Activated naive CD4-positive, alpha-beta T cell (primary cell): Measurements from ENCODE around the gene ENTPD2.
A peak's percentile ranks its signal among the peaks of the same experiment; 100 is the strongest.
"Not testable (repeated sequence)": the region's sequence is repeated elsewhere in the genome, so short reads cannot be mapped to it uniquely, and the experiment has no call there.

Experiments used
- DNase-seq, 4 experiments: peaks; one replicate each; lab custom pipeline; 2025; lab: John Stamatoyannopoulos, UW

The ENTPD2 gene

DNA sequence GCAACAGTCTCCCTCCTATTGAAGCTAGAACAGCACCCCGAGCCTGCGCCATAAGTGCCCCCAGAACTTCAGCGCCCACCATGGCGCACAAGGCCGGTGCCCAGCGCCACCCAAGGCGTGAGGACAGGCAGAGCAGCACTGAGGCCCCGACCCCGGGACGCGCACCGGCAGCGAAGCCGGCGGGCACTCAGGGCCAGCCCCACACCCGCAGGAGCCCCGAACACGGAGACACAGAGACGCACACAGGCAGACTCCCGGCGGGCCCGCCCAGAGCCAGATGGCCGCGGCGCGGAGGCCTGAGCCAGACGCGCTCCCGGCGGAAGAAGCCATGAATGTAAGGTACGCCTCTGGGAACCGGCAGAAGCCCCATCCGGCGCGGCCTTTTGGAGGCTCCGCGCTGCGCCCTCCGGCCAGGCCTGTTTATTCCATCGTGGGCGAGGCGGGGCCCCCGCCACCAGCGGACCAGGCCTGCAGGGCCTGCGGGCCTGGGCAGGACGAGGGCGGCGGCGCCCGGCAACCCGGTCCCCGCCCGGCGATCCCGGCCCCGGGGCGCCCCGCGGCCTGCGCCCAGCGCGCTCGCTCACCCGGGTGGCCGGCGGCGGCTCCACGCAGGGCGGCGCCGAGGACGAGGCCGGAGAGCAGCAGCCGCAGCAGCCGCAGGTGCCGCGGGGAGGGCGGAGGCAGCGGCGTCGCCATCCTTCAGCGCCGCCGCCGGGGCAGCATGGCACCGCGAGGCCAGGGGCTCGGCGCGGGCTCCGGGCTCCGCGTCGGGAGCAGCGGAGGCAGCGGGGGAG lies 8.4 kb downstream of the ENTPD2 start:
- no peak for DNase-seq

DNA sequence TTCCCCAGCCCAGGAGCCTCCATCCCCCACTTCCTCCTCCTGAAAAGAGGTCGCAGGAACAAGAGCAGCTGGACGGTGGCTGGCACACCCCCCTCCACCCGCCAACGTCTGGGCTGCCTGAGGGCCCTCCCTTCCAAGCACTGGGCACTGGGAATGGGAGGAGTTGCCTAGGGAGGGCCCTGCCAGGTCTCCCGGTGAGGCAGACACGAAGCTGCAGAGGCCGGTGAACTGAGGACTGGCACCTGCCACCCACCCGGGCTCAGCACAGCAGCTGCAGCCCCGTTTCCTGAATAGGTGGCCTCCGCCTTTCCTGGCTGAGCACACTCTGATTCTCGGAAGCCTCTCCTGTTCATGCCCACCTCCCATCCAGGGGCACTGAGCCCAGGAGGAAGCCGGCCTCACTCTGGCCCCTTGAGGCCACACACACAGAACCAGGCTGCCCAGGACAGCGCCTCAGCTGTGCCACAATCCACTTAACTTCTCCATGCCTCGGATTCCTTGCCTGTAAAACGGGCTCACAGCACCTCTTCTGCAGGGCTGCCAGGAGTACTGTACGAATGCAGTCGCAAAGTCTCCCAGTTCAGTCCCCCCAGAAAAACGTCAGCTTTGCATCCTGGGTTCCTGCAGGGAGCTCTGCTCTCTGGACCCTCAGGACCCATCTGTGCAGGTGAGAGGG lies 9.2 kb downstream of the ENTPD2 start:
- no peak for DNase-seq

DNA sequence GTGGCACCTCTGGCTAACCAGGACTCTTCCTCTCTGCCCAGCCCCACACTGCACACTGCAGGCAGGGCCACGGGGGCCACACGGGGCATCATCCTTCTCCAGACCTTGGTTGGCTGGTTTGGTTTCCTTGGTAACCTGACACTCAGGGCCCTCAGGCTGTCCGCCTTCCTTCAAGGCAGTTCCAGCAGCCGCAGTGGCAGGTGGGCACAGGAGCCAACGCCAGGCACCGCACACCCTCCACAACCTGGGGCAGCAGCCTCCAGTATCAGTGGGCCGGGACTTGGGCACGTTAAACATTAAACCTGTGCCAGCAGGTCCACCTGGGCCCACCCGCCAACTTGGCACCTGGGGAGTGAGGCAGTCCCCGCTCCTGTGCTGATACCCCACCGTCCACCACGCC lies 9.8 kb downstream of the ENTPD2 start:
- DNase-seq: no peak

DNA sequence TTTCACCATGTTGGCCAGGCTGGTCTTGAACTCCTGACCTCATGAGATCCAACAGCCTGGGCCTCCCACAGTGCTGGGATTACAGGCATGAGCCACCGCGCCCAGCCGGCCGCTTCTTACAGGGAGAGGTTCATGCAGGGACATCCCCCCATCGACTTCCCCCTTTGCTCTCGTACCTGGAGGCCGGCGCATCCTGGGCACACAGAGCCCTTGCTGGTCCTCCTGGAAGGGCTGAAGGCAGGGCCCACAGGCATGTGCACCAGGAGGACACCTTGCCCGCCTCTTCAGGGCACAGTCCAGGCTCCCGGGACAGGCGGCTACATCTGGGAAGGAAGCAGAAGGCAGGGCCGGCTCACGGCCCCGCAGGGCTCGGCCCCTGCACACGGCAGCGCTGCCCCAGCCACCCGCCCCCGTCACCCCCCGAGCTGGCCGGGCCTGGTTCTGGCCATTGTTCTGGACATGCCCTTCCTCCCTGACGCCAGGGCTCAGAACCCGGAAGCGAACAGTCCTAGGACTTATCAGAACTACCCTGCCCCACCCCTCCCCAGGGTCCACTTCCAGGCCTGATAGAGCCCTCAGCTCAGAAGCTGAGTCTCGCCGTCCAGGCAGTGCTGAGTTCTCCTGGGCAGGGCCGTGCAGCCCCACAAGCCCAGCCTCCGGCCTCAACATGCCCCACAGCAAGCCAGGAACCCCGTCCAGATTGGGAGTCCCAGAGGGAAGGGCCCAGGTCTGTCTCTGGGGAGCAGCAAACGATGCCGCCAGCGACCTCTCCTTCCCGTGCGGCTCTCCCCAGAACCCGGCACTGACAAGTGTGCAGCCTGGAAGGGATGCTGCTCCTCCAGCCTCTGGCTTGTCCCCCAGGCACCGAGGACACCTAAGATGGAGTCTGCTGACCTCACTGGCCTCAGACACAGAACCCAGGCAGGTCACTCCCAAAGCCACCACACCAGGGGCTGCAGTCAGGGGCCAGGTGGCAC lies 10.8 kb downstream of the ENTPD2 start:
- DNase-seq: no peak

DNA sequence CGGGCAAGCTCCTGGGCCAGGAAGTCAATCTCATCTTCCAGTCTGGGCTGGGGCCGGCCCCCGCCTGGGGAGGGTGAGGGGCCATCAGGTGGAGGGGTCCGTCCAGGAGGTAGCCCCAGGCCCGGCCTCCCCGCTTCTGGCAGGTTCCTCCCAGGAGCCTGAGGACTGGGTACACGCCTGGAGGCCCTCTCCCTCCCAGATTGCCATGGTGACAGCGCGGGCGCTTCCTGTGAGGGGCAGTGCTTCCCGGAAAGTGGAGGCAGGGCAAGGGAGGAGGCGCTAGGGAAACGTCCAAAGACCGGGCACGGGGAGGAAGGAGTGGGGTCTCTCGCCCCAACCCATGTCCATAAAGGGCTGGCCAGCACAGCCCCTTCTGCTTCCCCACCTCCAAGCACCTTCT lies 12.7 kb downstream of the ENTPD2 start:
- DNase-seq: no peak

DNA sequence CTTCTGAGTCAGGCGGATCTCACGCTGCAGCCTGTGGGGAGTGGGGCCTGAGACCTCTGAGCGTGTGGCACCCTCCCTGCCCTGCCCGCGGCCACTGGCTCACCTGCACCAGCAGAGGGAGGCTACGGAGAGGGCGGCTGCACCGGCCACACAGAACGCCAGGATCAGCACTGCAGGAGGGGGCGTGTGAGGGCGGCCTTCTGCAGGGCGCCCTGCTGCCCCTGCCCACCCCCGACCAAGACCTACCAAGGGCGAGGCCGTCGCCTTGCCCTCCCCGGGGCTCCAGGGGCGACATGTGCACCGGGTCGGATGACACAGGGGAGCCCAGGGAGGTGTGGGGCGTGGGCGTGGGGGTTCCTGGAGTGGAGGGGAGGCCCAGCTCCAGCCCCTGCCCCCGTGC lies 13.3 kb downstream of the ENTPD2 start:
- DNase-seq: no peak

DNA sequence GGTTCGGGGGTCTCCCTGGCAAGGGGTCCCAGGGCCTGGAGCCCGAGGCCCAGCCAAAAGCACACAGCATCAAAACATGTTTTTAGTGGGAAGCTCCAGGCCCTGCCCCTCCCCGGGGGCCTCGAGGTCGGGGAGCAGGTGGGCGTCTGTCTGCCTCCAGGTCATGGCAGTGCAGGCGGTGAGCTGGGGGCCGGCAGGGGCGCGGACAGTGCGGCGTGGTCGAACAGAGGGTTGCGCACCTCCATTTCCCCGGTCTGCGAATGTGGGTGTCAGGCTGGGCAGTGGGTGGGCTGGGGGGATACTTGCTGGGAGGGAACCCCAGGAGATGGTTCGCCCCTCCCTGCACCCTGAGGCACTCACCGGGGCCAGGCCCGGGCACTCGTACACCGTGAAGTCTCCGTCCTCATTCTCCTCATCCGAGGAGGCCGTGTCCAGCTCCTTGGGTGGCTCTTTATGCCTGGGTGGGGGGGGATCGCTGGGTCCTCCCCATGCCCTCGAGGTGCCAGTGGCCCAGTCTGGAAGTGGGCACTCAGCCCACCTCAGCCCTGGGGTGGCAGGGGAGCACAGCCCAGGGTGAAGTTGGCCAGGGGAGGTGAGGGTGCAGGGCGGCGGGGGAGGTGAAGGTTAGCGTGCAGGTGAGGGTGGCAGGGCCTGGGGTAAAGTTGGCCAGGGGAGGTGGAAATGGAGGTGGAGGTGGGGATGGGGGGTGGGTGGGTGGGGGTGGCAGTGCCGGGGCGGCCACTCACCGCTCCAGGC lies 14.1 kb downstream of the ENTPD2 start:
- DNase-seq: no peak

DNA sequence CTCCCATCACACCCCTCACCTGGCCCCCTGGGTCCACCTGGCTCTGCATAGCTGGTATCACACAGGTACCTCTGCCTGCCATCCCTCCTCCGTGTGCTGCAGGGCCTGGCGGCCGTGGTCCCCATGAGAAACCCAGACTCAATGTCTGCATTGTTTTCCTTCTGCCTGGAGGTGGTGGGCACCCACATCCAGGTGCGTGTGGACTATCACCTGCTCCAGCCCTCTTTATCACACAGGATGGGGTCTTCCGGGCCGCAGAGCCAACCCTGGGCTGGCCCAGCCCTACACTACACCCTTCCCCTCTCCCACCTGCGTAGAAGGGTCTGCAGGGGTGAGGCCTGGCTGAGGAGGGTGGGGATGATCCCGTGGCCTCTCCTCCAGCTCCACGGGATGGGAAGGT lies 14.9 kb downstream of the ENTPD2 start:
- DNase-seq: no peak

DNA sequence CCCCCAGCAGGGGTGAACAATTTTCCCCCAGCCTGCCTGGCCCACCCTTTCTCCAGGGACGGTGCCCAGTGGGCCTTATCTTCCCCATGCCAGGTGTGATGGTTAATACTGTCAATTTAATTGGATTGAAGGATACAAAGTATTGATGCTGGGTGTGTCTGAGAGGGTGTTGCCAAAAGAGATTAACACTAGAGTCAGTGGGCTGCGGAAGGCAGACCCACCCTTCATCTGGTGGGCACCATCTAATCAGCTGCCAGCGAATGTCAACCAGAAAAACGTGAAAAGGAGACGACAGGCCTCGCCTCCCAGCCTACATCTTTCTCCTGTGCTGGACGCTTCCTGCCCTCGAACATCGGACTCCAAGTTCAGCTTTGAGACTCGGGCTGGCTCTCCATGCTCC lies 16.4 kb downstream of the ENTPD2 start:
- DNase-seq: no peak

DNA sequence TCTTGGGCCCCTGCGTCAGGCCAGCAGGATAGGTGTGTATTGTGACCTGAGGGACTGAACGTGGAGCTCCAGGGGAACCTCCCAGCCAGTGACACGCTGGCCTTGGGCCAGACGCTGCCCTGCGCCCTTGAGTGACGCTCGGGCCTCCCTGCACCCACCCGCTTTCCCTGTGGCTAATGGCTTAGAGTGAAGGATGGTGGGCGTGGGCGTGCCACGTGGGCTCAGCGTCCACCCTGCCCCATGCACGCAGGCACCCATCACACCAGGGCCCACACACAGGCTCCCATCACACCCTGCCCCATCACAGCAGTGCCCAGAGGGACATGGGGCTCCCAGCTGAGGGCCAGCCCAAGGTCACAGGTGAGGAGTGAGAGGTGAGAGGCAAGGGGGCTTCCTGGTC lies 16.8 kb downstream of the ENTPD2 start:
- DNase-seq: no peak

DNA sequence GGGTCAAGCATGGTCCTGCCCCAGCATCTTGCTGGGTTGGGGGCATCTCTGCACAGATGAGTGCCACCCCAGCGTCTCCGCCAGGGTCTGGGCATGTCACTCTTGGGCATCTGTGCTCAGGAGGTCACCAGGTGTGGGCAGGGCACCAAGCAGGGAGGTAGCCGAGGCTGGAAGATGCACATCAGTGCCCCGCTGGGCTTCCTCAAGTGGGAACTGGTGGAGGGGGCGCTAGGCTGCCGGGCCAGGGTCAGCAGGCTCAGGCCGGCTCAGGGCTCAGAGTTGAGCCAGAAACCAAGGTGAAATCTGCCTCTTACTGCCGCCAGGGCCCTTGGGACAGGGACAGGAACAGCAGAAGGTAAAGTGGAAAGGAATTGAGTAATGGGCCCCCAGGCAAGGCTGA lies 17.9 kb downstream of the ENTPD2 start:
- no peak for DNase-seq

DNA sequence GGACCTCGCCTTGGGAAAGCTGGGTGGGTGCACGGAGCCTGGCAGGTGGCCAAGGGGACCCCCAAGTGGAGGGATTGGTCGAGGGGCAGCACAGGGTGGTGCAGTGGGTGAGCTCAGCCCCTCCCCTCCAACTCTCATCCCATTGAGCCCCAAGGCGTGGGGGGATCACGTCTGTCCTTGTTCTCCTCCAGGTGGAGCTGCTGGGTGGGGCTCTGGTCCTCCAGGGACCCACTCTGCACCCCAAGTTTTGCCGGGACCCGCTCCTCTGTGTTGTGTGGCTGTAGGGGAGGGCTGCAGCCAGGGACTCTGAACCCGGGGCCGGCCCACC lies 18.4 kb downstream of the ENTPD2 start:
- no peak for DNase-seq

DNA sequence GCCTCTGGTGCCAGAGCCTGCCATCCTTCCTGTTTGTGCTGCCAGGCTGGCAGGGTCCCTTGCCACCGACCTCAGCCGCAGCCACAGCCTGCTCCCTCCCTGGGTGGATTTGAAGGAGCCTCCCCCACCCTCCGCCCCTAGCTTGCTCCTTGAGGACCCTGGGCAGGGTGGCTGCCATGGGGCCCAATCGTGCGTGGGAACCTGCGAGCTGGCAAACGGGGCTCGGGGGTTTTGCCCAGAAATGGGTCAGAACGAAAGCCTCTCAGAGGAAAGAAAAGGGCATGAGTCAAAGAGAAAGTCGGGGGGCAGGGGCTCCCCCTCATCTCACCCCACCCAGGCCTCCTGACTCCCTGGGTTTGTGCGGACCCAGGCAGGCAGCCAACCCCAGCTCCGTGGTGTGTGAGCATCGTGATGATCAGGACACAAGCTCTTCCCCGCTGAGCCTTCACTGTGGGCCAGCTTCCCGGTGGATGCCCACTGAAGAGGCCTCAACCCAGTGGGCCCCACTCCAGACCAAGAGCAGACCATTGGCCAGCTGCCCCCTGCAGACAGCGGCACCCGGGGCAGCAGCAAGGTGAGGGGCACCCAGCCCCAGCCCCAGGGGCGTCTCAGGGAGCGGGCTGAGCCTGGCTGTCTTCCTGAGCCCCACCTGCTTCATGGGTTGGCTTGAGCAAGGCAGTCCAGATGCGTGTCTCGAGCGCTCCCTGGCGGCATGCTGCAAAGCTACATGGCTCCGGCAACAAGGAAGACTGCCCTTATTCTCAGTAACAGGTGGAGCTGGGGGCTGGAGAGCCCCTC lies 19.0 kb downstream of the ENTPD2 start:
- DNase-seq: peak; percentile 70 to 84 (median 80)

DNA sequence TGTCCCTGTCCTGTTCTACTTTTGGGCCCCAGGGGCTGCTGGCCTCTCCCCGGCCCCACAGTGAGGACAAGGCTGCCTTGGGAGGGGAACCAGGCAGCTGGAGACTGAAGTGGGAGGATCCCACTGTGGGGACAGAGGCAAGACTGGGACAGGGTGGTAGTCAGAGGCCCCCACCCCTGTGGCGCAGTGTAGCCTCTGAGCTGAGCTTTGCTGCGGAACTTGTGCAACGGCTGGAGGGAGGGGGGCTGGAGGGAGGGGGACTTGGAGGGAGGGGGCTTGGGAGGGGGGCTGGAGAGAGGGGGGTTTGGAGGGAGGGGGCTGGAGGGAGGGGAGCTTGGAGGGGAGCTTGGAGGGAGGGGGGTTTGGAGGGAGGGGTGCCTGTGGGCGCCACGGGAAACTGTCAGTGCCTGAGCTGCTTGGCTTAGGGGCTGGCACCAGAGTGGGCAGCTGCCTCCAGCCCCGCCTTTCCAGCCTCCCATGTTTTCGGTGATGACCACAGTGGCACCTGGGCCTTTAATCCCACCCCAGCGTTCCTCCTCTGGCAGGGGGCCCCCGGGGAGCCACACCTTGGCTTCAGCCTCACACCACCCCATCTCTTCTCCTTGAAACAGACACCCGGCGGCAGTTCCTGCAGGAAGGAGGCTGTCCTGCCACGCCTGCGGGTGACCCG lies 19.7 kb downstream of the ENTPD2 start:
- DNase-seq: no peak

DNA sequence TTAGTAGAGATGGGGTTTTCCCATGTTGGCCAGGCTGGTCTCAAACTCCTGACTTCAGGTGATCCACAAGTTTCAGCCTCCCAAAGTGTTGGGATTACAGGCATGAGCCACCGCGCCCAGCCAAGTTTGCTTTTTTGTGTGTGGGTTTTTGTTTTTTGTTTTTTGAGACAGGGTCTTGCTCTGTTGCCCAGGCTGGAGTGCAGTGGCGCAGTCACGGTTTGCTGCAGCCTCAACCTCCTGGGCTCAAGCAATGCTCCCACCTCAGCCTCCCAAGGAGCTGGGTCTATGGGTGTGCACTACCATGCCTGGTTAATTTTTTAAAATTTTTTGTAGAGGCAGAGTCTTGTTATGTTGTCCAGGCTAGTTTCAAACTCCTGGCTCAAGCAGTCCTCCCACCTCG lies 20.4 kb downstream of the ENTPD2 start:
- DNase-seq: not testable (repeated sequence)

DNA sequence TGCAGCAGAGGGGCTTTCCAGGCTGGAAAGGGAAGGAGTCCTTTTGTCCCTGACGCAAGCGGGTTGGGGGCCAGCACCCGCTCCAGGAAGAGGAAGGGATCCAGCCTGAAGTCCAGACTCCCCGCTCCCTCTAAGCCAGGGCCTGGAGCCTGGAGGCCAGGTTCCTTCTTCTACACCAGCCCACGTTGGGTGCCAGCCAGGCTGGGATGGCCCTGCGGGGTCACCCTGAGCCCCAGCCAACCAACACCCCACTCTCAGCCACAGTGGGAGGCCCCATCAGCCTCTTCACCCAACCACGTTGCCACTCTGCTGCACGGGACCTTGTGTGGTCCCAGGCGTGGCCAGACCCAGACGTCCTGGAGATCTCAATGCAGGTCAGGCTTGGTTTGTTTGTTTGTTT lies 21.0 kb downstream of the ENTPD2 start:
- no peak for DNase-seq

DNA sequence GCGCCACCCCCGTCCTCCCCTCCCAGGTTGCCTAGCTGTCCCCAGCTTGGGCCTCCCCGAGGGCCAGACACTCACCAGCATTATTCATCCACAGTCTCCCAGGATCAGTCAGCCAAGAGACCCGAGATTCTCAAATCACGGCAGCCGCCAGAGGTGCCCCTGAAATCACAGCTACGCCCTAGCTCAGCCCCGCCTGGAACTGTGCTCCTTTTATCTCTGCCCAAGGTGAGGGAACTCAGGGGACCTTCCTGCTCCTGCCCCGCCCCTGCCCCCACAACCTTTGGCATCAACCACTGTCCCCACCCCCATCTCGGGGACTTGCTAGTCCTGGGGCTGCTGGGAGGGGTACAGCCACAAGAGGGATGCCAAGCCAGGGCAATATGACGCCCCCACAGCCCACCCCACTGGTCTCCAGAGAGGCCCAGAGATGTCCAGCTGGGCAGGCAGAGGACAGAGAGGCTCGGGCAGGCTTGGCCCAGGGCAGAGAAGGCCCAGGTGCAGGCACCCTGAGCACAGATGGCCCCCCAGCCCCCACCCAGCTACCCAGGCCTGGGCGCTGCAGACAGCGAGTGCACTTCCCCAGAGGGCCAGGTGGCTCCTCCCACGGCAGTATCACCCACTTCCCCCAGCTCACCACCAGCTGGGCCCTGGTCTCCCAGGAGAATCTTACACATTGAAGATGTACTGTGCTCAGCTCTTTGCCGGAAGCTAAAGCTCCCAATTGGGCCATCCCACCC lies 21.8 kb downstream of the ENTPD2 start, which contains the start of gene FUT7:
TSS of gene FUT7 (minus strand) at position 185 of the 737 bp plus-strand sequence. CDS start at position 88, 97 bp downstream.
- DNase-seq: no peak

DNA sequence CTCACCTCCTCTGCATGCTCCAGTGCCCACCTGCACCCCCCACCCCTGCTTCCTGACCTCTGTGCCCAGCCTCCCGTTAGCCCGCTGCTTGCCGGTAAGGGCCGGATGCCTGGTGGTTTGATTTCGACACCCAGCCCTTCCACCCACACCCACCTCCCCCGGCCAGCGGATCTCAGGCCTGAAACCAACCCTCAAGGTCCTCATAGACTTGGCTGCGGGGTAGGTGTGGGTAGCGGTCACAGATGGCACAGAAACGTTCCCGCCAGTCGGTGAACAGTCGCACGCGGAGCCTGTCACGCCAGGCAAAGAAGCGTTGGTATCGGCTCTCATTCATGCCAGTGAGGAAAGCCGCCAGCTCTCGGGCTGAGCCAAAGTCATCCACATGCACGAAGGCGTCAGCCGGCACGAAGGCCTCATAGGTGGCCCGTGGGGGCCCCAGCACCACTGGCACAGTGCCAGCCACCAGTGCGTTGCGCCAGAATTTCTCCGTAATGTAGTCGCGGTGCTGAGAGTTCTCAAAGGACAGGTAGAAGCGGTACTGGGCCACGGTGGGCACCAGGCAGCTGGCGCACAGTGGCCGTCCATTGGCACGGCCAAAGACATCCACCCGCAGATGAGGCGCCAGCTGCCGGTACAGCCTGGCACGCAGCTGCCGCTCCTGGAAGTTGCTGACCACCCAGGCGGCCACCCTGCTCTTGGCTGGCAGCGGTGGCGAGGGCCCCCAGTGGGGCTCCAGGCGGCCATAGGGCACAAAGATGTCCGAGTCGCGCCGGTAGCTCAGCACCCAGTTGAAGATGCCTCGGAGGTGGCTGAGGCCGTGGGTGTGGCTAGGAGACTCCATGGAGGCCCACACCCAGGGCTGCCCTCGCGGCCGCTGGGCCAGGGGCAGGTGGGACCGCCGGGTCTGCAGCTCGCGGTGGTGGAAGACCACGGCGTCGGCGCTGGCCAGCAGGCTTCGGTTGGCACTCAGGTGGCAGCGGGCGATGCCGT lies 23.0 kb downstream of the ENTPD2 start:
- DNase-seq: no peak
